K562 (cell line): Measurements from ENCODE around the gene SRSF5. TPM values are rescaled to one million over a fixed set of nuclear protein-coding genes. Genes with fewer than 3 reads are reported as not detected.

Experiments used
- ARID2 ChIP-seq: fragments of 450-650 bp; IDR thresholded peaks from 2 replicates; pipeline ENCODE4 v1.6.1; 2017; ENCODE audit warnings: antibody characterized with exemption, mild to moderate bottlenecking
- CC2D1A ChIP-seq: fragments of 450-650 bp; IDR thresholded peaks from 2 replicates; pipeline ENCODE4 v1.6.1; 2017; ENCODE audit warnings: mild to moderate bottlenecking
- CREM ChIP-seq: IDR thresholded peaks from 2 replicates; pipeline ENCODE4 v1.6.1; 2014; ENCODE audit warnings: antibody characterized with exemption, low read depth
- EWSR1 ChIP-seq: fragments of 450-650 bp; IDR thresholded peaks from 2 replicates; pipeline ENCODE4 v1.6.1; 2018; ENCODE audit warnings: borderline replicate concordance, mild to moderate bottlenecking, low read depth, moderate library complexity; ENCODE audit not compliant: partially characterized antibody
- GTF2B ChIP-seq: IDR thresholded peaks from 2 replicates; pipeline ENCODE4 v1.6.1; 2011; ENCODE audit not compliant: insufficient read length; ENCODE audit errors: extremely low read depth
- HES1 ChIP-seq: fragments of 450-650 bp; IDR thresholded peaks from 2 replicates; pipeline ENCODE4 v1.6.1; 2016; ENCODE audit warnings: low read depth, mild to moderate bottlenecking, moderate library complexity
- HIVEP1 ChIP-seq: fragments of 250-450 bp; sonication (Bioruptor Pico); IDR thresholded peaks from 2 replicates; pipeline ENCODE4 v1.4.0; 2020; ENCODE audit warnings: mild to moderate bottlenecking
- HNRNPL ChIP-seq: fragments of 200-400 bp; formaldehyde crosslinking; IDR thresholded peaks from 2 replicates; pipeline ENCODE4 v1.6.1; 2017; ENCODE audit warnings: low read depth, mild to moderate bottlenecking, low read length
- MCM3 ChIP-seq: fragments of 450-650 bp; IDR thresholded peaks from 2 replicates; pipeline ENCODE4 v1.6.1; 2016
- MCM5 ChIP-seq: fragments of 450-650 bp; IDR thresholded peaks from 2 replicates; pipeline ENCODE4 v1.6.1; 2016; ENCODE audit warnings: low read depth
- NELFE ChIP-seq: IDR thresholded peaks from 2 replicates; pipeline ENCODE4 v1.6.1; 2011; ENCODE audit warnings: mild to moderate bottlenecking; ENCODE audit not compliant: insufficient read depth, insufficient read length
- NEUROD1 ChIP-seq: fragments of 150-350 bp; IDR thresholded peaks from 2 replicates; pipeline ENCODE4 v1.6.1; 2014; ENCODE audit warnings: borderline replicate concordance, low read length, low read depth; ENCODE audit not compliant: partially characterized antibody
- PCBP1 ChIP-seq: fragments of 200-400 bp; formaldehyde crosslinking; IDR thresholded peaks from 2 replicates; pipeline ENCODE4 v1.6.1; 2018; ENCODE audit warnings: mild to moderate bottlenecking, low read depth, low read length; ENCODE audit not compliant: poor library complexity, severe bottlenecking
- SIRT6 ChIP-seq: IDR thresholded peaks from one replicate; pipeline ENCODE4 v1.6.1; 2012; ENCODE audit warnings: low read depth, mild to moderate bottlenecking, control low read depth, inconsistent platforms, low read length, moderate library complexity
- SMC3 ChIP-seq: conservative IDR thresholded peaks from 2 replicates; pipeline ENCODE4 v1.6.1; 2011; ENCODE audit warnings: low read depth, low read length, improper control_type of control experiment; ENCODE audit not compliant: insufficient read depth
- TBL1XR1 ChIP-seq, 2 experiments: IDR thresholded peaks; 2 replicates each; pipeline ENCODE4 v1.6.1; 2012; ENCODE audit warnings: improper control_type of control experiment in 2 of 2, low read length in 2 of 2, mild to moderate bottlenecking in 1 of 2
- WHSC1 ChIP-seq: IDR thresholded peaks from one replicate; pipeline ENCODE4 v1.6.1; 2012; ENCODE audit warnings: low read length, control low read depth, inconsistent platforms
- ZBED1 ChIP-seq: IDR thresholded peaks from 2 replicates; pipeline ENCODE4 v1.6.1; 2014
- ZBTB26 ChIP-seq: fragments of 450-650 bp; formaldehyde crosslinking; IDR thresholded peaks from 2 replicates; pipeline ENCODE4 v1.4.0; 2022; ENCODE audit warnings: missing genetic modification characterization
- ZC3H11A ChIP-seq: IDR thresholded peaks from 2 replicates; pipeline ENCODE4 v1.6.1; 2012; ENCODE audit warnings: low read depth, low read length, improper control_type of control experiment
- ZNF408 ChIP-seq: fragments of 250-450 bp; sonication (Bioruptor Pico); IDR thresholded peaks from 2 replicates; pipeline ENCODE4 v1.4.0; 2020; ENCODE audit warnings: low read depth, mild to moderate bottlenecking, moderate library complexity
- polyA plus RNA-seq, 8 experiments: library from polyadenylated mRNA; depleted of rRNA in 4 of 8; stranded (reverse) in 5 of 8; unstranded in 3 of 8; fragments of >200 nt; fragmentation: Nextera tagmentation in 2 of 8; fragmentation: Illumina TruSeq in 1 of 8; extraction: Ambion mirVana in 2 of 8; extraction: Trizol in 1 of 8; gene quantifications; 2 replicates each; pipeline versions ENCODE4 v1.2.1 to v1.2.3, GENCODE V29; 2011 to 2014; ENCODE audit warnings: inconsistent platforms in 1 of 8, missing spikeins in 1 of 8
- total RNA-seq, 7 experiments: library from RNA; depleted of rRNA in 6 of 7; stranded (reverse); fragments of >200 nt in 6 of 7; fragmentation: Illumina TruSeq in 2 of 7; extraction: Trizol in 2 of 7; gene quantifications; 2 replicates each; pipeline versions ENCODE4 v1.2.1 to v1.2.3, GENCODE V29; 2011 to 2021; ENCODE audit warnings: low replicate concordance in 1 of 7
- TF ChIP-seq, protein P1 (sequence below): fragments of 200-800 bp; sonication (Bioruptor generic); IDR thresholded peaks from 2 replicates; pipeline ENCODE4 v1.6.1; 2017; ENCODE audit warnings: missing genetic modification characterization, missing compliant biosample characterization
- TF ChIP-seq, protein P2 (sequence below): sonication (generic); formaldehyde crosslinking; IDR thresholded peaks from 2 replicates; pipeline ENCODE4 v1.8.0; 2022; ENCODE audit warnings: mild to moderate bottlenecking, missing genetic modification reagents, borderline replicate concordance

Gene SRSF5
- total and polyA plus RNA-seq, 9 of the 15 experiments (the other 6 are each of a cell fraction or from before 2014, with no cell fraction given), result 108 to 460 (median 212) TPM

GRCh38 chr14:69726761-69727511, 40.0 kb upstream of the SRSF5 start (continued):
- no peak for TF ChIP-seq HIVEP1 (CRISPR knock-in tag)
- TF ChIP-seq SIRT6, result no peak
- no peak for TF ChIP-seq NELFE
- peak; percentile 92; the same call in 1 of the 2 replicates for TF ChIP-seq ARID2
- TF ChIP-seq MCM3, result no peak
- TF ChIP-seq, protein P1, sequence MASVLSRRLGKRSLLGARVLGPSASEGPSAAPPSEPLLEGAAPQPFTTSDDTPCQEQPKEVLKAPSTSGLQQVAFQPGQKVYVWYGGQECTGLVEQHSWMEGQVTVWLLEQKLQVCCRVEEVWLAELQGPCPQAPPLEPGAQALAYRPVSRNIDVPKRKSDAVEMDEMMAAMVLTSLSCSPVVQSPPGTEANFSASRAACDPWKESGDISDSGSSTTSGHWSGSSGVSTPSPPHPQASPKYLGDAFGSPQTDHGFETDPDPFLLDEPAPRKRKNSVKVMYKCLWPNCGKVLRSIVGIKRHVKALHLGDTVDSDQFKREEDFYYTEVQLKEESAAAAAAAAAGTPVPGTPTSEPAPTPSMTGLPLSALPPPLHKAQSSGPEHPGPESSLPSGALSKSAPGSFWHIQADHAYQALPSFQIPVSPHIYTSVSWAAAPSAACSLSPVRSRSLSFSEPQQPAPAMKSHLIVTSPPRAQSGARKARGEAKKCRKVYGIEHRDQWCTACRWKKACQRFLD (CRISPR knock-in tag), result no peak
- peak; percentile 92 for TF ChIP-seq SMC3
- TF ChIP-seq HES1, result no peak
- no peak for TF ChIP-seq GTF2B
- no peak for TF ChIP-seq EWSR1
- no peak for TF ChIP-seq ZBED1
- TF ChIP-seq WHSC1, result no peak
- TF ChIP-seq CREM, result no peak
- TF ChIP-seq, protein P2, sequence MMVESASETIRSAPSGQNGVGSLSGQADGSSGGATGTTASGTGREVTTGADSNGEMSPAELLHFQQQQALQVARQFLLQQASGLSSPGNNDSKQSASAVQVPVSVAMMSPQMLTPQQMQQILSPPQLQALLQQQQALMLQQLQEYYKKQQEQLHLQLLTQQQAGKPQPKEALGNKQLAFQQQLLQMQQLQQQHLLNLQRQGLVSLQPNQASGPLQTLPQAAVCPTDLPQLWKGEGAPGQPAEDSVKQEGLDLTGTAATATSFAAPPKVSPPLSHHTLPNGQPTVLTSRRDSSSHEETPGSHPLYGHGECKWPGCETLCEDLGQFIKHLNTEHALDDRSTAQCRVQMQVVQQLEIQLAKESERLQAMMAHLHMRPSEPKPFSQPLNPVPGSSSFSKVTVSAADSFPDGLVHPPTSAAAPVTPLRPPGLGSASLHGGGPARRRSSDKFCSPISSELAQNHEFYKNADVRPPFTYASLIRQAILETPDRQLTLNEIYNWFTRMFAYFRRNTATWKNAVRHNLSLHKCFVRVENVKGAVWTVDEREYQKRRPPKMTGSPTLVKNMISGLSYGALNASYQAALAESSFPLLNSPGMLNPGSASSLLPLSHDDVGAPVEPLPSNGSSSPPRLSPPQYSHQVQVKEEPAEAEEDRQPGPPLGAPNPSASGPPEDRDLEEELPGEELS (CRISPR knock-in tag), result 0 out of 2 replicates have a peak, but pooled peaks have one; percentile 11
- TF ChIP-seq ZBTB26 (CRISPR knock-in tag), result no peak
- TF ChIP-seq ZC3H11A, result no peak
- TF ChIP-seq PCBP1, result no peak
- TF ChIP-seq CC2D1A, result peak; percentile 84
- TF ChIP-seq HNRNPL, result 0 out of 2 replicates have a peak, but pooled peaks have one; percentile 23
- TF ChIP-seq ZNF408, result no peak
- no peak for TF ChIP-seq TBL1XR1 (IDR thresholded peaks at IDR 0.05; ENCODE audit: low read length in 2 of 2)
- no peak for TF ChIP-seq NEUROD1
- TF ChIP-seq MCM5, result no peak
